HG02943 (cell line): ENCODE data around the gene ILDR1.

ENCODE experiments used
- ATAC-seq: cut with Tn5 transposase; IDR thresholded peaks from one replicate; pipeline ENCODE4 v1.9.1; 2021; ENCODE audit warnings: mild to moderate bottlenecking, low read depth, moderate library complexity; ENCODE audit not compliant: unreplicated experiment

ILDR1 gene

GRCh38 chr3:121995161-121996137 lies 26.6 kb downstream of the ILDR1 start:
- peak; percentile 47 for ATAC-seq

GRCh38 chr3:121994551-121994950 lies 27.5 kb downstream of the ILDR1 start:
- ATAC-seq: no peak

GRCh38 chr3:121992601-121993560 lies 29.2 kb downstream of the ILDR1 start:
- no peak for ATAC-seq

GRCh38 chr3:121989943-121990342 lies 32.1 kb downstream of the ILDR1 start:
- ATAC-seq: no peak

- ATAC-seq: no peak
These were observed 33.9 kb downstream of the ILDR1 start for GRCh38 chr3:121988146-121988545.

GRCh38 chr3:121985846-121986245 lies 36.2 kb downstream of the ILDR1 start:
- no peak for ATAC-seq

- no peak for ATAC-seq
These were observed 40.6 kb downstream of the ILDR1 start for GRCh38 chr3:121981473-121981872.

GRCh38 chr3:121980450-121980796 lies 41.6 kb downstream of the ILDR1 start:
- ATAC-seq: peak; percentile 31

GRCh38 chr3:121979734-121980449 lies 42.2 kb downstream of the ILDR1 start:
- ATAC-seq: peak; percentile 80

- no peak for ATAC-seq
These were observed 42.8 kb downstream of the ILDR1 start for GRCh38 chr3:121979246-121979645.

GRCh38 chr3:121976727-121977126 lies 45.3 kb downstream of the ILDR1 start:
- no peak for ATAC-seq

- no peak for ATAC-seq
These were observed 46.2 kb downstream of the ILDR1 start for GRCh38 chr3:121975702-121976302.

GRCh38 chr3:121974601-121975111 lies 47.4 kb downstream of the ILDR1 start:
- no peak for ATAC-seq

GRCh38 chr3:121970047-121970446 lies 52.0 kb downstream of the ILDR1 start:
- no peak for ATAC-seq

- ATAC-seq: no peak
These were observed 52.4 kb downstream of the ILDR1 start for GRCh38 chr3:121969631-121970030.

- ATAC-seq: no peak
These were observed 58.4 kb downstream of the ILDR1 start for GRCh38 chr3:121963608-121964007.

GRCh38 chr3:121962443-121962842 lies 59.6 kb downstream of the ILDR1 start:
- no peak for ATAC-seq

- ATAC-seq: no peak
These were observed 60.8 kb downstream of the ILDR1 start for GRCh38 chr3:121961283-121961682.

GRCh38 chr3:121958801-121959200 lies 63.2 kb downstream of the ILDR1 start:
- no peak for ATAC-seq
